Subcutaneous adipose tissue (tissue), 4 donors: Measurements from ENCODE around the gene WIZ. TPM values are rescaled to one million over a fixed set of nuclear protein-coding genes. Genes with fewer than 3 reads are reported as not detected.

Experiments
- CTCF ChIP-seq: fragments of 450-650 bp; IDR thresholded peaks from one replicate; pipeline ENCODE4 v1.5.1; 2016; ENCODE audit warnings: low read depth, mild to moderate bottlenecking, control low read depth, antibody characterized with exemption, moderate library complexity
- total RNA-seq, 4 donors: library from RNA; depleted of rRNA; stranded (reverse); fragments of >200 nt; gene quantifications; one replicate each; pipeline ENCODE4 v1.1.0, GENCODE V29; 2016

Gene WIZ
- total RNA-seq, 4 donors from 2014 or later, result 14.8 to 48.2 (median 20.0) TPM

DNA sequence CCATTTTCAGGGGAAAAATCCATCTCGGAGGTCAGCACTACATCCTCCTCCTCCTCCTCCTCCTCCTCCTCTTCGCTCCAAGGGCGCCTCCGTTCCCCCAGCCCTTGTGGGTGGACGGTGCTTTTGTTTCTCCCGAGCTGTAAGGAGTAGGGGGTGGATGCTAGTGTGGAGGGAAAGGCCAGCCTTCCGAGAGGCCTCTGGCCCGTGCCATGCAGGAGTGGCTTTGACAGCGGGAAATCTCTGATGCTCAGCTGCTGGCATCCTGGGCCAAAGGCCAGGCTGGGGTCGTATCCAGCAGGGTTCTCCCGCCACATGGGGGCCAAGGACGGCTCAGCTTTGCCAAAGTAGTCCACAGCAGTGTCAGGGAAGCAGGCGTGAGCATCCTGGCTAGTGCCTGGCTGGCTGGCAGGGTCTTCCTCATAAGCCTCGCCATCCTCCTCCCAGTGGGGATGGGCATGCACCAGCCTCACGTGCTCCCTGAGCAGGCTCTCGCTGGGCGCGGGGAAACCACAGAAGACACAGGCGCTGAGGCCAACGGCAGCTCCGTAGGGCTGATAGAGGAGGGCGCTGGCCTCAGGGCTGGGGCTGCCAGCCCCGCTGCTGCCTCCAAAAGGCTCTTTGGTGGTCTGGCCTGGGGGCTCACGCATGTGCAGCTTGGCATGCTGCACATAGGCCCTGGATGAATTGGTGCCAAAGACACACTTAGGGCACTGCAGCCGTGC is 10.5 kb downstream of the WIZ start:
- TF ChIP-seq CTCF, result no peak

- no peak for TF ChIP-seq CTCF
These were observed 11.2 kb downstream of the WIZ start for GRCh38 chr19:15438577-15438976.

GRCh38 chr19:15438124-15438496 is 11.6 kb downstream of the WIZ start:
- TF ChIP-seq CTCF, result no peak

DNA sequence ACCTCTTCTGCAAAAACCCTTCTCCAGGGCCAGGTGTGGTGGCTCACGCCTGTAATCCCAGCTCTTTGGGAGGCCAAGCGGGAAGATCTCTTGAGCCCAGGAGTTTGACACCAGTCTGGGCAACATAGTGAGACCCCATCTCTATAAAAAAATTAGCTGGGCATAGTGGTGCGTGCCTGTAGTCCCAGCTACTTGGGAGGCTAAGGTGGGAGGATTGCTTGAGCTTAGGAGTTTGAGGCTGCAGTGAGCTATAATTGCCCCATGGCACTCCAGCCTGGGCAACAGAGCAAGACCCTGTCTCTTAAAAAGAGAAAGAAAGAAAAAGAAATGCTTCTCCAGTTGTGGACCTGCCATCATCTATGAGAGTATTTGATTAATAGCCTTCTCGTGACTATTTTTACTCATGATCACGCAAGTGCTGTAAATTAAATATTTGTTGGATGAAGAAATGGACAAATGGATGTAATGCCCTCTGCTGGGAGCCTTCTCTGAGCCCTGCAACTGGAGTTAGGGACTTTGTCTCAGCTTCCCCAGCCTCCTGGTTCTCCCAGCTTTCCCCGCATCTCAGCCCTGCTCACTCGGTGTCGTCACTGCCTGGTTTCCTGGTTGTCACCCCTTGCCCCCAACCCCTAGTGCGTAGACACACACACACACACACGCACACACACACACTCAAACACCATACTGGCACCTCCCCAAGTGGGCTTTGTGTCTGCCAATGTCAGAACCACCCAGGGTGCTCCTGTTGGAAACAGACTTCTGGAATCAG is 12.2 kb downstream of the WIZ start:
- TF ChIP-seq CTCF, result no peak

DNA sequence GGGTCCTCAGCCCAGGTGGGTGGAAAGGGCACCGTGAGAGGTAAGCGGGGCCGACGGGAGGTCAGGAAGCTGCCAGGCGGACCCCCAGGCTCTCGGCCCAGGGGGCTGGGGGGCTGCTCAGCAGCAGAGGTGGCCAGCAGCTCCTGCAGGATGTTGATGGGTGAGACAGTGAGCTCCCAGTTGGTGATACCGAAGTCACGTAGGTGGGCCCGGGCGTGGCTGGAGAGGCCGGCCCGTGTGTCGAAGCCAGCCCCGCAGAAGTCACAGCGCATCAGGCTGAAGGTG is 13.0 kb downstream of the WIZ start:
- no peak for TF ChIP-seq CTCF

- no peak for TF ChIP-seq CTCF
These were observed 13.5 kb downstream of the WIZ start for GRCh38 chr19:15436012-15436825.

DNA sequence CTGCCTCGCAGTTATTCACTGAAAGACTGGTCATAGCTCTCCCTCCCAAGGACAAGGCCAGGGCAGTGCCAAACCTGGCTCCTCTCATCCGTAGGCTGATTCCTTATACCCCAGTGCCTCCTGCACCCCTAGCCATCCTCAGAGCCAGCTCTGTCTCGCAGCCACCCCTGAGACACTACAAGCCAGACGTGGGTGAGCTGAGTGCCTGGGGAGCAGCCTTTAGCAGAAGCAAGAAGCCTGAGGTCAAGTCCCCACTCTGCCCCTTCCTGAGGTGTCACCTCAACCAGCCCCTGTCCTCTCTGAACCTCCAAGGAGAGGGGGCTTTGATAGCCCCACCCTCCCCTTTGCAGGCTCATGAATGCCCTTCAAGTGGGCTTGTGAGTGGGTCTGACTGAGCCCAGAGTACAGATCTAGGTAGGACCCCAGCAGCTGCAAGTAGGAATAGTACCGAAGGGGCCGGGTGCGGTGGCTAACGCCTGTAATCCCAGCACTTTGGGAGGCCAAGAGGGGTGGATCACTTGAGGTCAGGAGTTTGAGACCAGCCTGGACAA is 16.2 kb downstream of the WIZ start:
- TF ChIP-seq CTCF, result no peak
